CD4-positive, alpha-beta T cell treated with Interferon alpha-2 for 1 hour (primary cell): ENCODE results near the gene KYAT1.
A peak's percentile ranks its signal among the peaks of the same experiment; 100 is the strongest.

ENCODE experiments used
- DNase-seq, 2 donors: peaks; one replicate each; pipeline ENCODE4 v3.0.0-alpha.2; 2020 to 2022

KYAT1 gene

GRCh38 chr9:128906741-128907140 is 25.0 kb upstream of the KYAT1 start:
- no peak for DNase-seq

DNA sequence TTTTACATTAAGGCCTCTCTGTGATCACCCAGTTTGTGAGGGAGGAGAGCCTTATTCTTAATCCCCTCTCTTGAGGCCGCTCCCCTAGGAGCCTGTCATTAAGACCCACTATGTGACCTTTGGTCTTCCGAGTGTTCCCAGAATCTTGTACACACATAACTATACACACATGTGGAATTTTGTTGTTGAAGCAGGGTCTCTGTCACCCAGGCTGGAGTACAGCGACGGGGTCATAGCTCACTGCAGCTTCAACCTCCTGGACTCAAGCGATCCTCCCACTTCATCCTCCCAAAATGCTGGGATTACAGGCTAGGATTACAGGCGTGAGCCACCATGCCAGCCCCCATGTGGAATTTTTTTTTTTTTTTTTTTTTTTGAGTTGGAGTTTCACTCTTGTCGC is 24.2 kb upstream of the KYAT1 start:
- DNase-seq: no peak

DNA sequence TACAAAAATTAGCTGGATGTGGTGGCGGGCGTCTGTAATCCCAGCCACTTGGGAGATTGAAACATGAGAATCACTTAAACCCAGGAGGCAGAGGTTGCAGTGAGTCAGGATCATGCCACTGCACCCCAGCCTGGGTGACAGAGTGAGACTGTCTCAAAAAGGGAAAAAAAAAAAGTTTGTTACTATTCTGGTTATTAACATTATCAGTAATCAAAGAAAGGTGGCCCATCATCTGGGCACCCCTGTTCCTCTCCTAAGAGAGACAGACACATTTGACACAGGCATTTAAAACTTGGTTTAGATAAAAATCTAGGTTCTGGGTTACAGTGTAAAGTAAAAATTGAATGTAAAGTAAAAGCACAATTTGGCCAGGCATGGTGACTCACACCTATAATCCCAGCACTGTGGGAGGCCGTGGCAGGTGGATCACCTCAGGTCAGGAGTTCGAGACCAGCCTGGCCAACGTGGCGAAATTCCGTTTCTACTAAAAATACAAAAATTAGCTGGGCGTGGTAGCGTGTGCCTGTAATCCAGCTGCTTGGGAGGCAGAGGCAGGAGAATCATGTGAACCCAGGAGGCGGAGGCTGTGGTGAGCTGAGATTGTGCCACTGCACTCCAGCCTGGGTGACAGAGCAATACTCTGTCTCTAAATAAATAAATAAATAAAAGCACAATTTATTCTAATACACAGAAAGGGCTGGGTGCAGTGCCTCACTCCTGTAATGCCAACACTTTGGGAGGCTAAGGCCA is 22.3 kb upstream of the KYAT1 start:
- no peak for DNase-seq

GRCh38 chr9:128903079-128903461 is 21.3 kb upstream of the KYAT1 start:
- DNase-seq: no peak

GRCh38 chr9:128902351-128903078 is 20.8 kb upstream of the KYAT1 start:
- peak; percentile 82 to 87 for DNase-seq

DNA sequence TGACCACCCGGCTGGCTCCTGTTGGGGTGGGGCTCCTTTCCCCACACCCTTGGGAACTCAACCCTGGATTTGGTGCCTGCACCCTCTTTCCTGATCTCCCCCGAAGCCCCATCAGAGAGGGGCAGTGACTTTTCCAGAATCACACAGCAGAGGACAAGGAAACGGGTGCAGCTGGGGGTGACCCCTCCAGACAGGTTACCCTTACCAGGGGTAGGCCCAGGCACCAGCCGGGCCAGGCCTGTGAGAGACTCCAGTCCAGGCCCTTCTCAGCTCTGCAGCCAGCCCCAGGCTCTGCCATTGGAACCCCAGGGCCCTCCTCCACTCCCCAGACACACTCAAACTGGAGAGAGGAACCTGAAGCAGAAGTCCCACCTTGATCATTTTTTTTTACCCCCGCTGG is 20.1 kb upstream of the KYAT1 start:
- DNase-seq: no peak

GRCh38 chr9:128901379-128901778 is 19.6 kb upstream of the KYAT1 start:
- no peak for DNase-seq

- DNase-seq: peak in 1 of 2 donors; percentile 44
Measured at GRCh38 chr9:128899566-128900322, 18.0 kb upstream of the KYAT1 start.

DNA sequence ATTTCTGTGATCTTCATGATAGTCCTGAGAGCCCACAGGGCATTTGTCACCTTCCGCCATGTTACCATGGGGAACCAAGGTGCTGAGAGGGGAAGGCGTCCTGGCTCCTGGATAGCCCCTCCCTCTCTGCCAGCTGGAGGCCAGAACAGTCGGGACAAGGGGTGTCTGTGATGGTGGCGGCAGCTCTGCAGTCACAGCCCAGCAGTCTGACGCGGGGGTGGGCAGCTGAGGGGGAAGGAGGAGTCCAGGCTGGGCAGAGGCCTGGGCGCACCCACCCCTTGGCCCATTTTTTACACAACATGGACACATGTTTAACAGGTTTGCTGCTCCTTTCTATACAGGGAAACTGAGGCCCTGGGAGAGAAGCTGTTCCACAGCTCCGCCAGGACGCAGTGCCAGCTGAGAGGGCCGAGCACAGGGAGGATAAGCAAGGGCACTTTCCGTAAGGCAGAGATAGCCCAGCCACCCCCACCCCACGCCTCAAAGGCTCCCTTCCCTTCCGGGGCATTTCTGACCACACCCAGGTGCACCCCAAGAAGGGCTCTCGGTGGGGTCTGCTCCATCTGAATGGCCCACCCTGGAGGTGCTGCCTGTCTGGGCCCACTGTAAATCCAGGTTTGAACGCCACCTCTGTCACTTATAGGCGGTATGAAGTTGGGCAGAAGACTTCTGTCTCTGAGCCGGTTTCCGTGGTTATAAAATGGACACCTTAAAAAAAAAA is 17.3 kb upstream of the KYAT1 start:
- DNase-seq: no peak

DNA sequence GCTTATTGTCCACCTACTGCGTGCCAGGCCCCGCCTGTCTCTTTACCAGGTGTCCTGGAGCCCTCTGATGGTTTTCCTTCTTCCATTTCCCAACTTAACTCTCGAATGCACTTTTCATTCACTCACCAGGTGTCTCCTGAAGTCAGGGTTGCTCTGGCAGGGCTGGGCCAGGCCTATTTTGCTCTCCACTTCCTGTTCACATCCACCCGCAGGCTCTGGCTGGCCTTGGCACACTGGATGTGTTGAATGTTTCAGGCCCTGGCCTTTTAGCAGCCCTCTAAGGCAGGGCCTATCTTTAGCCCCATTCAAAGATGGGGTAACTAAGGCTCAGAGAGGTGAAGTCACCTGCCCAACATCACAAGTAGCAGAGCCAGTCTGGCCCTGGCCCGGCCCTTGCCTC is 16.6 kb upstream of the KYAT1 start:
- no peak for DNase-seq

DNA sequence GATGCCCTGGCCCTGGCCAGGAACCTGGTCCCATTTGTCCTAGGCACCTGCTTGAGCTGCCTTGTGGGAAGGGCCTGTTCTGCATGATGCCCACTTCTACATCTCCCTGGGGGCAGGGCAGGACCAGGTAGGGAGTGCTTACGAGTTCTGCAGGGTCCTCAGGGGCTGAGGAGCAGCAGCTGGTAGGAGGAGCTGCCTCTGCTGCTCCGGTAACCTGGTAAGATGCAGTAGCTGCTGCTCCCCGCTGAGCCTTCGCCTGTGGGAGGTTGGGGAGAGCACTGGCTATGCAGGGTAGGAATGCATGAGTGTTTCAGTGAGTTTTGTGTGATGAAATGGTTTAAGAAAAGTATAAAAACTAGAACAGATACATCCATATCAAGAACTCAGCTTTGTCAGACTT is 13.8 kb upstream of the KYAT1 start:
- no peak for DNase-seq

DNA sequence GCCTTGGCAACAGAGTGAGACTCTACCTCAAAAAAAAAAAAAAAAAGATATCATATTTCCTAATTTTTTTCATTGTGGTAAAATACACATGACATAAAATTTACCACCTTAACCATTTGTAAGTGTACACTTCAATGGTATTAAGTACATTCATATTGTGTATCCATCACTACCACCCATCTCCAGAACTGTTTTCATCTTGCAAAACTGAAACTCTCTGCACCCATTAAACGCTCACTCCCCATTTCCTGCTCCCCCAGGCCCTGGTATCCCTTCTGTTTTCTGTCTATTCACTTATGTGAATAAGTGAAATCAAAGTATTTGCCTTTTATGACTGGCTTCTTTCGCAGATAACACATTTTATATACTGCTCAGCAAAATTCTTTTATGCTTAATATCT is 13.0 kb upstream of the KYAT1 start:
- DNase-seq: peak in 1 of 2 donors; percentile 25

GRCh38 chr9:128893354-128893753 is 11.6 kb upstream of the KYAT1 start:
- DNase-seq: no peak

DNA sequence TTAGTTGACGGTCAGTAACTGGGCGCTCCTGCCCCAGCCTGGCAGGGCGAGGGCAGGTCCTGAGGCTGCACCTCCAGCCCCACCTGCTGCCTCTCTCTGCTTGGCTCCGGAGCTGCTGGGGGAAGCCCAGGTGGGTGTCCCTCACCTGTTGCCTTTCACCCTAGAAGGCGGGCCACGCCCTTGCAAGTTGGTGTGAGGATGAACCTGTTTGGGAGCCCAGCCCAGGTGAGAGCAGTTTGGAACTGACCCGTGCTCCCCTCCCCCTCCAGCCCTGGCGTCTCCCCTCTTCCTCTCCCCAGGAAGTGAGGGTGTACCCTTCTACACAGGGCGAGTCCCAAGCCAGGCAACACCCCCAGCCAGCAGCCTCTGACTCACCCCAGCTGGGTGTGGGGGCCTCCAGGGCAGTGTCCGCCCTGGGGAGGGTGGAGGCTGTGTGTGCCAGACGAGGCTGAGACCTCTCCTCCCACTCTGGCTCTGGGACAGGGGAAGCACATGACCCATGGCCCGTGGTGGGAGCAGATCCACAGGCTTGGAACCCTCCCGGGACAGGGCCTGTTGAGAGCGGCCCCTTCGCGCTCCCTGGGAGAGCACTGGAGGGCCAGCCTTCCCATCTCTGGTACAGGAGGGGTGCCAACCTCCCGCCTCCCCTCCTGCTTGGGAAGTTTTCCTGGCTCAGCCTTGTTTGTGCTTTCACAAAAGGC is 10.6 kb upstream of the KYAT1 start:
- DNase-seq: peak in 1 of 2 donors; percentile 33

- DNase-seq: no peak
Measured at GRCh38 chr9:128891321-128892220, 9.8 kb upstream of the KYAT1 start.

DNA sequence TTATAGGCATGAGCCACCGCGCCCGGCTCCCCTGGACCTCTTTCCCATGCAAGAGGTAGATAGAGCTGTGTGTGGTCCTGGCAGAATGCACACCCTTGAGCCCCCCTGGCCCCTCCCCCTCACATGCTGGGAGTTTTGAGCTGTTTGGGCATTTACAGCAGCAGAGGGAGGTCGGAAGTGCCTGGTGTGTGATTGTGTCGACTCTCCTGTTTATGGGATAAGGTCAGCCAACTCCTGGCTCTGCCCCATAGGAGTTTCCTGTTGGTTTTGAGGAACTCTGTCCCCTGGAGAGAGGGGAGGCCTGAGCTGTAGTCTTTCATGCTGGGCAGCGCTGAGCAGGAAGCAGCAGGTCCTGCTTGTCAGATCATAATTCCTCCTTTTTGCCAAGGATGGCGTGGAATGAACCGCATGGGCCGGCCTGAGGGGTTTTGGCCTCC is 6.2 kb upstream of the KYAT1 start:
- DNase-seq: no peak

GRCh38 chr9:128887049-128887448 is 5.3 kb upstream of the KYAT1 start:
- DNase-seq: no peak

GRCh38 chr9:128886211-128886891 is 4.6 kb upstream of the KYAT1 start:
- no peak for DNase-seq

DNA sequence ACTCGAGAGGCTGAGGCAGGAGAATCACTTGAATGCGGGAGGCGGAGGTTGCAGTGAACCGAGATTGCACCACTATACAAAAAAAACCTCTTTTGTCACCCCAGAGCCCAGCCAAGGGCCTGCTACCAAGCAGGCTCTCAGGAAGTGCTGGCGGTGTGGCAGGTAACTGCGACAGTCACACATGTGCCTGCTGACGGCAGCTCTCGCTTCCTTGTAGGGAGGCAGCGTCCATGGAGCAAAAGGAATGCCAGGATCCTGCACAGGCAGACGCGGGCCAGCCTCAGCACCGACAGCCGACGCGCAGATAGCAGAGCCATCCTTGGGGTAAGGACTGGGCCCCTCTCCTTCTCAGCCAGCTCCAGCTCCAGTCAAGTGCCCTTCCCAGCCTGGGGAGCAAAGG is 4.0 kb upstream of the KYAT1 start:
- DNase-seq: no peak

- DNase-seq: no peak
Measured at GRCh38 chr9:128885376-128885775, 3.6 kb upstream of the KYAT1 start.

- DNase-seq: no peak
Measured at GRCh38 chr9:128884164-128884563, 2.4 kb upstream of the KYAT1 start.
